ENCODE measurements around the gene TRMT2A.
A peak's percentile ranks its signal among the peaks of the same experiment; 100 is the strongest.
"Not testable (repeated sequence)": the region's sequence is repeated elsewhere in the genome, so short reads cannot be mapped to it uniquely, and the experiment has no call there.

Gene TRMT2A, protein sequence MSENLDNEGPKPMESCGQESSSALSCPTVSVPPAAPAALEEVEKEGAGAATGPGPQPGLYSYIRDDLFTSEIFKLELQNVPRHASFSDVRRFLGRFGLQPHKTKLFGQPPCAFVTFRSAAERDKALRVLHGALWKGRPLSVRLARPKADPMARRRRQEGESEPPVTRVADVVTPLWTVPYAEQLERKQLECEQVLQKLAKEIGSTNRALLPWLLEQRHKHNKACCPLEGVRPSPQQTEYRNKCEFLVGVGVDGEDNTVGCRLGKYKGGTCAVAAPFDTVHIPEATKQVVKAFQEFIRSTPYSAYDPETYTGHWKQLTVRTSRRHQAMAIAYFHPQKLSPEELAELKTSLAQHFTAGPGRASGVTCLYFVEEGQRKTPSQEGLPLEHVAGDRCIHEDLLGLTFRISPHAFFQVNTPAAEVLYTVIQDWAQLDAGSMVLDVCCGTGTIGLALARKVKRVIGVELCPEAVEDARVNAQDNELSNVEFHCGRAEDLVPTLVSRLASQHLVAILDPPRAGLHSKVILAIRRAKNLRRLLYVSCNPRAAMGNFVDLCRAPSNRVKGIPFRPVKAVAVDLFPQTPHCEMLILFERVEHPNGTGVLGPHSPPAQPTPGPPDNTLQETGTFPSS

DNA sequence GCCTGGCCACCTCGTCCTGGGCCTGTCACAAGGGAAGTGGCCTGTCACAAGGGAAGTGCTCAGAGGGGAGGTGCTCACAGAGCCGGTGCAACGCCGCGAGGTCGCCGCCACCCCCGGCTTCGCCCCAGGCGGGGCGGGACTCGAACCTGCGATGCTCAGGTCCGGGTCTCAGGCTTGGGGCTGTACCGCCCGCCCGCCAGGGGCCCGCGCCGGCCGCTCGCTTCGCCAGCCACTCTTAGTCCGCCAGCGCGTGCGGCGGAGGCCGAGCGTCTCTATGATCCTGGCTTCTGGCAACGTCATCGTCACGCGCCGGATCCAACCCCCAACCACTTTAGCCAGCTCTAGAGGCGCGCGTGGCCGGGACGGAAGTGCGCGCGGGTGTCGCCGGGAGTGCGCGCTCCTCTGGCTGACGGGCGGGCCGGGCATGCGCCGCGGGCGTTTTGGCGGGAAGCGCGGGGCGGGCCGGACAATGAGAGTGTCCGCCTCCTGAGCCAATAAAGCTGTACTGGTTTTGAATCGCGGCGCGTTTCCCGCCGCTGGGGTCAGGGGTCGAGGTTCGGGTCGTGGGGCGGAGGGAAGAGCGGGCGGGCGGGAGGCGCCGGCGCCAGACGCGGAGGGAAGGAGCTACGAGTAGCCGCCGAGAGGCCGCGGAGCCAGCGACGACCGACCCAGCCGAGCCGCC, at the start of gene TRMT2A:
TSS of gene TRMT2A (minus strand) at position 276 of the 682 bp plus-strand sequence. CDS start 320 bp downstream, outside the sequence.
- DNase-seq = peak; percentile 92 to 95

DNA sequence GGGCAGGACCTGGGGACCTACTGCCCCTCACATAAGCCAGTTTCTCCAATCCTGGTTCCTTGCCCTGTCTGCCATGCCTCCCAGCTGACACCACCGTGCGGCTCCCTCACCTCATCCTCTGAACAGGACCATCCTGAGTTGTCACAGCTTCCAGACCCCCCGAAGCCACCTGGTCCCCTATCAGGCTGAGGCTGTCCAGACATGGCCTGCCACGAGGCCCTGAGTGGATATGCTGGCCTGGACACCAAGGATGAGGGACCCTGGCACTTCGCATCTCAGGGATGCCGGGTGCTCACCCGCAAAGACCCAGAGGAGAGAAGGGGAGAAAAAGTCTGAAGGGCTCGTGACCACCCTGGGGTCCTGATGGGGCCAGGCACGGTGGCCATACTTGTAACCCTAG, 49.7 kb upstream of the TRMT2A start:
- DNase-seq = no peak

GRCh38 chr22:20165913-20166312, 48.9 kb upstream of the TRMT2A start:
- no peak for DNase-seq

GRCh38 chr22:20165421-20165820, 48.4 kb upstream of the TRMT2A start:
- DNase-seq = no peak

- no peak for DNase-seq
Observed at GRCh38 chr22:20164863-20165262, 47.8 kb upstream of the TRMT2A start.

DNA sequence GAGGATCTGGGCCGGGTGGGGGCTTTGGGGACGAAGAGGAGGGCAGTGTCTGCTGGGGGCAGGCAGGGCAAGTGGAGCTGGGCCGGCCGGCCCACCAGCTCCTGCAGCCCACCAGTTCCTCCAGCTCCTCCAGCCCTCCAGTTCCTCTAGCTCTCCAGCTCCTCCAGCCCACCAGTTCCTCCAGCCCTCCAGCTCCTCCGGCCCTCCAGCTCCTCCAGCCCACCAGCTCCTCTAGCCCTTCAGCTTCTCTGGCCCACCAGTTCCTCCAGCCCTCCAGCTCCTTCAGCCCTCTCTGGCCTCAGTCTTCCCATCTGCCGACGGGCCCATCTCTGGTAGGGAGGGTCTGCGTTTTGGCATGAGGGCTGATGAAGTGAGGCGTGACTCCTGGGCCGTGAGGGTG, 43.0 kb upstream of the TRMT2A start:
- no peak for DNase-seq

DNA sequence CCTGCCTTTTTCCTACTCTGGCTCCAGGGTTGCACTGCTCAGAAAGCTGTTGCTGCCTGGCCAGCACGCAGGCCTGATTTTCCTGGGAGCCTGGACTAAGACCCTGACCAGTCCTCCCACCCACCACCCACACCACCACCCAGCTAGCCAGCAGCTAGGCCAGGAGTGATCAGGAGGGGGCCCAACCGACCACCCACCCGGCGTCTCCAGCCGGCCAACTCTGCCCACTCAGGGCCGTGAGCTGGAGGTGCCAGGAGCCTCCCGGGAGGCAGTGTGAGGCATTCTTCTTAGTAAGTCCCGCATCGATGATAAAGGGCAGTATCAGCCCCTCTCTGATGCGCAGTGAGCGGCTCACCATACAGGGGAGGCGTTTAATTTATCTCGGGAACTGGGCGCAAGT, 42.5 kb upstream of the TRMT2A start:
- not testable (repeated sequence) for DNase-seq

GRCh38 chr22:20159076-20159475, 42.0 kb upstream of the TRMT2A start:
- DNase-seq = no peak

- DNase-seq = no peak
Observed at GRCh38 chr22:20158391-20159036, 41.5 kb upstream of the TRMT2A start.

DNA sequence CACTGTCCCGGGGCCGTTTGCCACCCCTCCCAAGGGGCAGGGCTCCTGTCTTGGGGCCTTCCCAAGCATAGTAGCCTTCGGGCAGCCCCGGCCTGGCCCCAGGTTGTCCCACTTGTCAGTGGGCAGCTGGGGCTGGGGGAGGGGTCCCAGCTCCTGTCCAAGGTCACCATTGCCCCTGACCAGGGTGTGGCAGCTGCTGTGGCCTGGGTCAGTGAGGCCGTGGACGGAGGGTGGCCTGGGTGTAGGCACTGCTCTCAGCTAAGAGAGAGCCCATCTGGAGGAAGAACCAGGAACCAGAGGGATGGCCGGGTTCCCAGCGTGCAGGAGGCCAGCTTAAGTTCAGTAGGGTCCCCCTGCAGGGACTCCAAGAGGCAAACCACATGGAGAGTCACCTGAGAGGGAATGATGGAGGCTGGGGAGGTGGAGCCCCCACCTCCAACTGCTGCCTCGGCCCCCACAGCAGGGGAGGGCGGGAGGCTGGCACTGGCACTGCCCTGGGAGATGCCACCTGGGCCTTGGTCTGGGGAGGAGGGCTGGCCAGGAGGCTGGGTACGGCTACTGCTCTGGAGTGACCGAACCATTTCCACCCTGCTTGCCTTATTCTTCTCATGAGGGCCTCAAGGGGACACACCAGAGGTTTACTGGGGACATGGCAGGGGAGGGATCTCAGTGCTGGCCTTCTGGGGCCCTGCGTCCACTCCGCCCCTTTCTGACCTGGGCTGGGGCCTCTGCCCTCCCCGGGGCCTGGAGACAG, 40.6 kb upstream of the TRMT2A start:
- DNase-seq = no peak

DNA sequence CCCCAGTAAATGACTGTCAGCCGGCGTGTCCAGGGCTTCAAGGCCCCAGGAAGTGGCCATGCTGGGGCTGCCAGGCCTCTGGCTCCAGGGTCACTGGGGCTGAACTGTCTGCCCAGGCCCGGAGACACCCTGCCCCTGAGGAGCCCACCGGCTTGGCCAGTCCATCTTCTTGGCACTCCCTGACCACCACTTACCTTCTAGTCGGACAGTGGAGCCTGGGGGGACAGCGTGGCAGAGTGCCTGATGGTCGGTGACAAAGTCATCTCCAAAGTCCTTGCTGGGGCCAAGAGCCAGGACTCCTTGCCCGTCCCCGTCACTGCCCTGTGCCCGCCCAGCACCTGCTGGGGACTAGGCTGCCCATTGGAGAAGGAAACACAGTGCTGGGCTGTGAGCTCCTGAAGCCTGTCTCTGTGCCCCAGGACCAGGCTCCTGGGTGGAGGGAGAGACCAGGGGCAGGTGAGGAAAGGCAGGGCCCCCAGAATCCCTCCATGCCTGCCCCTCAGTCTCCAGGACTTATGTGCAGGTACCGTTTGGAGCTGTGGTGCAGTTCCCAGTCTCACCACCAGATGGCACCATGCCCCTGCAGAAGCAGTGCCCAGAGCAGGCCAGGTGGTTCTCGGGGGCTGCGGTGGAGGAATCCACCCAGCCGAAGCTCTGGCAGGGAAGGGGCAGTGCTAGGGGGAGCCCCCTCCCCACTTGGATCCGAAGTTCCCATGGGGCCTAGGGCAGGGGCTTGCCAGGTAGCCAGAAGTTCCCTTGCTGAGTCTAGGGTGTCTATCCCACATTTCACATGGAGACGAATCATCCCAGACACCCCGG, 39.8 kb upstream of the TRMT2A start:
- peak; percentile 59 to 67 for DNase-seq

- DNase-seq = no peak
Observed at GRCh38 chr22:20156042-20156389, 39.0 kb upstream of the TRMT2A start.

DNA sequence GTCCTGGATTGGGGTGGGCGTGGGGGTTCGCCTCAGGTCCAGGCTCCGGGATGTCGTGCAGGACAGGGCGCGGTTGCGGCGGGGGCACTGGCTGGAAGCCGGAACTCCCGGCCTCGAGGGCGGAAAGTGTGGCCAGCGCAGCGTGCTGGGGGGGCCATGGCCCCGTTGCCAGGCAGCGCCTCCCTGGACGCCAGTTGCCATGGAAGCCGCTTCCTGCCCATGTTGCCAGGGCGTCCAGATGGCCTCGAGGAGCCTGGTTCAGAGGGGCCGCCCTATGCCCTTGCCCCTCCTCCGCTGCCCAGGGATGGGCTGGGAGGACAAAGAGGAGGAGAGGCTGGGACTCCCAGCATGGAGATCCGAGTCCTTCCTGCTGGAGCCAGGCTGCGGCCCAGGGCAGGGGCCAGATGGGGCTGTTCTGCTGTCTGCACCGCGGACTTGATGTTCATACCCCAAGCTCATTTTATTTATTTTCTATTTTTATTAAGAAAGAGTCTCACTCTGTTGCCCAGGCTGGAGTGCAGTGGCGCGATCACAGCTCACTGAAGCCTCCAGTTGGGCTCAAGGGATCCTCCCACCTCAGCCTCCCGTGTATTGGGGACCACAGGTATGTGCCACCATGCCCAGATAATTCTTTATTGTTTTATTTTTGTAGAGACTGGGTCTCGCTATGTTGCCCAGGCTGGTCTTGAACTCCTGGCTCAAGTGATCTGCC, 38.5 kb upstream of the TRMT2A start:
- DNase-seq = peak; percentile 80 to 88

- no peak for DNase-seq
Observed at GRCh38 chr22:20154602-20155187, 37.7 kb upstream of the TRMT2A start.

- peak in 1 of 2 experiments; percentile 14 for DNase-seq
Observed at GRCh38 chr22:20153945-20154344, 36.9 kb upstream of the TRMT2A start.

GRCh38 chr22:20152464-20152890, 35.5 kb upstream of the TRMT2A start:
- DNase-seq = no peak

DNA sequence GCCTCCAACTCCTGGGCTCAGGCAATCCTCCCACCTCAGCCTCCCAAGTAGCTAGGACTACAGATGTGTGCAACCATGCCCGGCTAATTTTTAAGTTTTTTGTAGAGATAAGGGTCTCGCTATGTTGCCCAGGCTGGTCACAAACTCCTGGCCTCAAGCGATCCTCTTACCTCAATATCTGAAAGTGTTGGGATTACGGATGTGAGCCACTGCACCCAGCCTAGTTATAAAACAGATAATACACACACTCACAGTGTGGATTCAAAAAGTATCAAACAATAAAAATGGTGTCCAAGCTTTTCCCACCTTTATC, 34.2 kb upstream of the TRMT2A start:
- no peak for DNase-seq

DNA sequence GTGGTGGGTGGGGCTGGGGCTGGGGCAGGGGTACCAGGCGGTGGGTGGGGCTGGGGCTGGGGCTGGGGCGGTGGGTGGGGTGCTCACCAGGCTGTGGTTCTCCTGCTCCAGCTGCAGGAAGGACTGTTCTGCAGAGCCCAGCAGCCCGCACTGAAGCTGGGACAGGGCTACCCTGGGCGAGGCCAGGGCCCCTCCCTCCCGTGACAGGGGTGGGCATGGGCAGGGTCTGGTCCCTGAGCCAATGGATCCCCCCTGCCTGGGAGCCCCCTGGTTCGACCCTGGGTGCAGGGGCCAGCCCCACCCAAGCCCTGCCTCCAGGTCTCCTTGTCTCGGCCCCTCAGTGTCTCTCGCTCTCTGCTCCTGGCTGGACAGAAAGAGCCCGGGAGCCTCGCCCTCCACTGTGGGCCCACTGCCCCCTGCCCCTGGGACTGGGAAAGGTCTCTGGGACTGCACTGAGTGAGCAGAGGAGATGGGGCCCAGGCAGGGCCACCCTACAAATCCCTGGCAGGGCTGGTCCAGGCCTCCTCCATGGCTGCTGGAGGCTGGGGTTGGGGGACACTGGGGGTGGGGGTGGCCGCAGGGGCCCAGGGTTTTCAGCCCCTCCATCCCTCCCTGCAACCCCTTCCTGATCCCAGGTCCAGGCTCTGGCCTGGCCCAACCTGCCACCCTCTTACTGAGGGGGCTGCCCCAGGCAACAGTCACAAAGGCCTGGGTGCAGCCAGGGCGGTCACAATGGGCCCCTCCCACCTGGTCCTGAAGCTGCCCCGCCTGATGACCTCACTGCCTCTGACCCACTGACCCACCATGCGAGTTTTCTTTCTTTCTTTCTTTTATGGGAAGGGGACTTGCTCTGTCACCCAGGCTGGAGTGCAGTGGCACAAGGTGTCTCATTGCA, 33.6 kb upstream of the TRMT2A start, which contains the start of gene CCDC188:
TSS of gene CCDC188 (minus strand) at position 675 of the 895 bp plus-strand sequence. CDS start at position 606, 69 bp downstream.
- DNase-seq = no peak
